Liver (tissue), 5 donors: ENCODE measurements around the gene CHL1. TPM values are rescaled to one million over a fixed set of nuclear protein-coding genes. Genes with fewer than 3 reads are reported as not detected.

Experiments
- polyA plus RNA-seq, 2 donors: library from polyadenylated mRNA; stranded (reverse) in 1 of 2; unstranded in 1 of 2; fragments of 200-250 nt in 1 of 2; fragments of >200 nt in 1 of 2; fragmentation: Nextera tagmentation in 1 of 2; extraction: Ambion mirVana in 1 of 2; gene quantifications; one replicate each; pipeline versions ENCODE4 v1.2.1 to v1.2.3, GENCODE V29; 2013 to 2015
- small RNA-seq: library from RNA; depleted of rRNA; stranded (forward); fragments of <200 nt; gene quantifications from one replicate; pipeline ENCODE3, GENCODE V24; 2014
- total RNA-seq, 2 donors: library from RNA; depleted of rRNA; stranded (reverse); fragments of >200 nt; gene quantifications; one replicate each; pipeline ENCODE4 v1.2.3, GENCODE V29; 2014
- donor health status: healthy.
- donor health status: healthy.
- donor health status: healthy.

The CHL1 gene
- total and polyA plus RNA-seq, 4 donors = 0.03 to 8.1 (median 0.66) TPM

Small RNA genes within 50 kb of the gene (small RNA-seq; reads per million reads assigned to genes)
- gene RNU6-1194P = not detected
